ENCODE measurements around the gene SCARF2. TPM values are rescaled to one million over a fixed set of nuclear protein-coding genes. Genes with fewer than 3 reads are reported as not detected.

Gene SCARF2
- total RNA-seq, 4 donors from 2014 or later: 9.4 to 17.9 (median 12.3) TPM

DNA sequence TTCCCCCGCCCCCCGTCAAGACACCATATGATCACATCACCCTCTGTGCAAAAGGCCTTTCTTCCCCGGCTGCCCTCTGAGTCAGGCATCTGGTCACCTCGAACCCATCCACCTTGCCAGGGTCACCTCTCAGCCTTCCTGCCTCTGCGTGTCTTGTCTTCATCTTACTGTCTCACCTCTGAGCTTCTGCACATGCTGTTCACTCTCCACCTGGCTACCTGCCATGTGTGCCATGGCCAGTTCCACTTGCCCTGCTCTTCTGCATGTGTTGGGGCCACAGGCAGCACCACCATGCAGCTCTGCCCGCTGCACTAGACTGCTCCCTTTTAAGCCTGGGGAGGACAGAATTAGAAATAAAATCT lies 33.9 kb downstream of the SCARF2 start:
- TF ChIP-seq, protein P1, sequence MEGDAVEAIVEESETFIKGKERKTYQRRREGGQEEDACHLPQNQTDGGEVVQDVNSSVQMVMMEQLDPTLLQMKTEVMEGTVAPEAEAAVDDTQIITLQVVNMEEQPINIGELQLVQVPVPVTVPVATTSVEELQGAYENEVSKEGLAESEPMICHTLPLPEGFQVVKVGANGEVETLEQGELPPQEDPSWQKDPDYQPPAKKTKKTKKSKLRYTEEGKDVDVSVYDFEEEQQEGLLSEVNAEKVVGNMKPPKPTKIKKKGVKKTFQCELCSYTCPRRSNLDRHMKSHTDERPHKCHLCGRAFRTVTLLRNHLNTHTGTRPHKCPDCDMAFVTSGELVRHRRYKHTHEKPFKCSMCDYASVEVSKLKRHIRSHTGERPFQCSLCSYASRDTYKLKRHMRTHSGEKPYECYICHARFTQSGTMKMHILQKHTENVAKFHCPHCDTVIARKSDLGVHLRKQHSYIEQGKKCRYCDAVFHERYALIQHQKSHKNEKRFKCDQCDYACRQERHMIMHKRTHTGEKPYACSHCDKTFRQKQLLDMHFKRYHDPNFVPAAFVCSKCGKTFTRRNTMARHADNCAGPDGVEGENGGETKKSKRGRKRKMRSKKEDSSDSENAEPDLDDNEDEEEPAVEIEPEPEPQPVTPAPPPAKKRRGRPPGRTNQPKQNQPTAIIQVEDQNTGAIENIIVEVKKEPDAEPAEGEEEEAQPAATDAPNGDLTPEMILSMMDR (IDR thresholded peaks at IDR 0.05): no peak
- DNase-seq (ENCODE audit: low spot score): no peak
- no peak for ATAC-seq (ENCODE audit: low FRiP score)

DNA sequence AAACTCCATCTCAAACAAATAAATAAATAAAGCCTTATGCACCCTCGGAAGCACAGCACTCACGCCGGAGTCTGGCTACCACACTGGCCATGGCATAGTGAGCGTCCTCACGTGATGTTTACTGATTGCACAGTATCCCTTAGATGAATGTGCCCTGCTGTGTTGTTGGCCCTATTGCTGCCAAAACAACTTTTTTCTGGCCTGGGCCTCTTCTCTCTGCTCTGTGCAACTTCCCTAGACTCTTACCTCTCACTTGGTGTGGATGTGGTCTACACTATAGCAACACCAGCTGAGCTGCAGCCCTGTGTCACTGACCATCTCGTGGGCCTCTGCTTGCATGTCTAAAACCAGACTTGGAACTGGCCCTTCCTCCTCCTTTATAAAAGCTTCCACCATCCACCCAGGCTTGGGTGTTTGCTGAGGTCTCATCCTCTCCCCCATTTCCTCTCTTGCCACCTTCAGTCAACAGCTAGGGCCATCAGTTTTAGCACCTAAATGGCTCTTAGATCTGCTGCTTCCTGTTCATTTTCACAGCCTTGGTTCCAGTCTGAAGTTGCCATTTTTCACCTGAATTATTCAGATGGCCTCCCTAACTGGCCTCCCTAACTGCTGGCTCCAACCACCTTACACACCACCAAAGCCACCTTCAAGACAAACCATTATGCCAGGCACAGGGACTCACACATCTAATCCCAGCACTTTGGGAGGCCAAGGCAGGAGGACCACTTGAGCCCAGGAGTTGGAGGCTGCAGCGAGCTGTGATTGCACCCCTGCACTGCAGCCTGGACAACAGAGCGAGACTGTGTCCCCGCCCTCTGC lies 34.5 kb downstream of the SCARF2 start:
- no peak for DNase-seq (ENCODE audit: low spot score)
- ATAC-seq (ENCODE audit: low FRiP score): no peak
- TF ChIP-seq, protein P1 (IDR thresholded peaks at IDR 0.05): no peak

DNA sequence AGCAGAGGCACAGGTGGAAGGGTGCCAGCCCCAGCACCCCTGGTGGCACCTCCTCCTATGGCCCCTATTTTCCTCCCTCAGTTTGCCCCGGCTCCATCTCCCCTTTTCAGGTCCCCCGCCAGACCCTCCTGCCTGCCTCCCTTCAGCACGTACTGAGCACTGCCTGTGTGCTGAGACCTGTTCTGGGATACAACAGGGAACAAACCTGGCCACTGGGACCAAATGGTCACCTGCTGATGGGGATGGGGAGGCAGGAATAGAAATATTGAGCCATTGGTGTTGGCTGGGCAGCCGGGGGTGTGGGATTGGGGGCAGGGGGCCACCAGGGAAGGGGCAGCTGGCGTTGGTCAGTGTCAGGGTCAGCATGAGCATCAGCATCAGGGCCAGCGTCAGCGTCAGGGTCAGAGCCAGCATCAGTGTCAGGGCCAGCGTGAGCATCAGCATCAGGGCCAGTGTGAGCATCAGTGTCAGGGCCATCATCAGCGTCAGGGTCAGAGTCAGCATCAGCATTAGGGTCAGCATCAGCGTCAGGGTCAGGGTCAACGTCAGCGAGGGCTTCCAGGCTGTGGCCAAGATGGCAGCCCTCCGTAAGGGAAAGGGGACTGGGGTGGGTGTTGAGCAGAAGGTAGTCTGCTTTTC lies 36.1 kb downstream of the SCARF2 start:
- DNase-seq (ENCODE audit: low spot score): no peak
- no peak for ATAC-seq (ENCODE audit: low FRiP score)
- TF ChIP-seq, protein P1 (IDR thresholded peaks at IDR 0.05): no peak

DNA sequence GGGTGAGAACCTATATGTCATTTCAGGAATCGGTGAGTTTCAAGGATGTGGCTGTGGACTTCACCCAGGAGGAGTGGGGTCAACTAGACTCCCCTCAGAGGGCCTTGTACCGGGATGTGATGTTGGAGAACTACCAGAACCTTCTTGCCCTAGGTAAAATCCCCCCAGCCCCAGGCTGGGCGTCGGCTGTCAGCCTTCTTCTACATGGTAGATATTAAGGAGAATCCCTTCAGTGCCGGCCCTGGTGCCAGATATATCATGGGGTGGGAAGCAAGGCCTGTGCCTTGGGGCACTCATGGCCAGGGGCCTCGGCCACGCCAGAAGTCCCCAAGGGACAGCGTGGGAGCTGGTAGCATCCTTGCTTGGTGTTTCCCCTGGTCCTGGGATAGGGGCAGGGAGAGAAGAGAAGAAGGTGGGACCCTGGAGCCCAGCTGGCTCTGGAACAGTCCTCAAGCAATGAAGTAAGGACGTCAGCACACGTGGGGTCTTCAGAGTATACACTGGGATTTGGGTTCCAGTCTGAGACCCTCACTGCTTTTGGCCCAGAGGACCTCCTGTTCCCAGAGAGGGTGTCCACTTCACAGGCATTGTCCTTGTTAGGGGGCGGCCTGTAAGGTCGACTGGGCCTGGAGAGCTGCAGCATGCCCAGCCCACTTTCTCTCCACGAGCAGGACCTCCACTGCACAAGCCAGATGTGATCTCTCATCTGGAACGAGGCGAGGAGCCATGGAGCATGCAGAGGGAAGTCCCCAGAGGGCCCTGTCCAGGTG lies 36.8 kb downstream of the SCARF2 start:
- TF ChIP-seq, protein P1 (IDR thresholded peaks at IDR 0.05): no peak
- no peak for ATAC-seq (ENCODE audit: low FRiP score)
- DNase-seq (ENCODE audit: low spot score): no peak

DNA sequence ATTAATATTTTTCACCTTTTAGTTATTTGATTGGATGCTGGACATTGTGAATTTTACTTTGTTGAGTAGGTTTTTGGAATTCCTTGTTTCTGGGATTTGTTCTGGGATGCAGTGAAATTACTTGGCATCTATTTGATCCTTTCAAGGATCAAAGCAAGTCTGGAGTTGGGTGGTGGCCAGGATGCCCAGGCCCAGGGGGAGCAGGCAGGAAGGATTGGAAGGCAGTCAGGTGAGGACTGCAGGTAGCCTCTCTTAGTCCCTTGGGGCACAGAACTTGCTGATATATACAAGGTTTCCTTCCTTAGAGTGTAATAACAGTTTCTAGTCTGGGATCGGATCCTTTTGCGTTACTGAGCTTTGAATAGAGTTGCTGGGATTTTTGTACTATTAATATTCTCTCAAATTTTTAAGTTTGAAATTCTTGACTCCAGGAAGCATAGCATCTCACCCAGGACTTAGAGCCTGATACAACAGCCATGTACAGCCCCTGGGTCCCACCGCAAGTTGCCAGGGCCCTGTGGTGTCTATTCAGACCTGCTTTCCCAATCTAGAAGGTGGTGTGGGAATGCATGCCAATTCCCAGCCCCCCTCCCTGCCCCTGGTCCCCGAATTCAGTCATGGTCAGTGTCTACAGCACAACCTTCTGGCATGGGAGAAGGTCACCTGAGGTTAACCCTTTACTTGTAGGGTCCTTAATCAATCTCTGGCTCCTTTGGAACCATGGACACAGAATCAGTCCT lies 37.6 kb downstream of the SCARF2 start:
- TF ChIP-seq, protein P1 (IDR thresholded peaks at IDR 0.05): no peak
- ATAC-seq (ENCODE audit: low FRiP score): no peak
- no peak for DNase-seq (ENCODE audit: low spot score)

DNA sequence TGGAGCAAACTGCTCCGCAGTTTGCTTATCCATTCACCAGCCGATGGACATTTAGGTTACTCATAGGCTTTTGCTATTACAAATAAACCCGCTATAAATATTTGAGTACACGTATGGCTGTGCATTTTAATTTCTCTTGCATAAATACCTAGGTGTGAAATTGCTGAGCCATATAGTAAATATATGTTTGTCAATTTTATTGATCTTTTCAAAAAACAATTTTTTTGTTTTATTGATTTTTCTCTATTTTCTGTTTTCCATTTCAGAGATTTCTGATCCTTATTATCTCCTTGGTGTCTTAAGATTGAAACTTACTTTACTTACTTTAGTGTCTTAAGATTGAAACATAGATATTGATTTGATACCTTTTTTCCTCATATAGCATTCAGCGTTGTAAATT lies 39.2 kb downstream of the SCARF2 start:
- ATAC-seq (ENCODE audit: low FRiP score) (no peak), DNase-seq (ENCODE audit: low spot score) (no peak)
- TF ChIP-seq, protein P1 (IDR thresholded peaks at IDR 0.05): no peak
